GM12873 (cell line): ENCODE results near the gene MAPK1IP1L.

ENCODE experiments used
- TF ChIP-seq, protein P1 (sequence below): IDR thresholded peaks from 2 replicates; pipeline ENCODE4 v1.5.1; 2012; ENCODE audit warnings: low read depth, mild to moderate bottlenecking, moderate library complexity, low read length, control low read depth; ENCODE audit not compliant: insufficient read depth; ENCODE audit errors: missing control alignments

The MAPK1IP1L gene

DNA sequence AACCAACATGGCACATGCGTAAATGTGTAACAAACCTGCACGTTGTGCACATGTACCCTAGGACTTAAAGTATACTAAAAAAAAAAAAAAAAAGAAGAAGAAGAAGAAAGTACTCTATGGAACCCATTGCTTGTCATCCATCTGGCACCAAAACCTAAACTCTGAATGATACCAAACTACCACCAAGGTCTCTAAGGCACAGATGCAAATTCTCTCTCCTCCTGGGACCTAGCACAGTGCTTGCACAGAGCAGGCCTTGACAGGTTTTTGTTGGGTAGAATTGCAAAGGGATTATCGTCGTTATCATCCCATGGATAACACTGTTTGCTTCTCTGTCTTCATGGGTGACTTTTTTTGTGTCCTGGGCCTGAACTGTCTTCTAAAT, 64.4 kb downstream of the MAPK1IP1L start:
- TF ChIP-seq, protein P1, sequence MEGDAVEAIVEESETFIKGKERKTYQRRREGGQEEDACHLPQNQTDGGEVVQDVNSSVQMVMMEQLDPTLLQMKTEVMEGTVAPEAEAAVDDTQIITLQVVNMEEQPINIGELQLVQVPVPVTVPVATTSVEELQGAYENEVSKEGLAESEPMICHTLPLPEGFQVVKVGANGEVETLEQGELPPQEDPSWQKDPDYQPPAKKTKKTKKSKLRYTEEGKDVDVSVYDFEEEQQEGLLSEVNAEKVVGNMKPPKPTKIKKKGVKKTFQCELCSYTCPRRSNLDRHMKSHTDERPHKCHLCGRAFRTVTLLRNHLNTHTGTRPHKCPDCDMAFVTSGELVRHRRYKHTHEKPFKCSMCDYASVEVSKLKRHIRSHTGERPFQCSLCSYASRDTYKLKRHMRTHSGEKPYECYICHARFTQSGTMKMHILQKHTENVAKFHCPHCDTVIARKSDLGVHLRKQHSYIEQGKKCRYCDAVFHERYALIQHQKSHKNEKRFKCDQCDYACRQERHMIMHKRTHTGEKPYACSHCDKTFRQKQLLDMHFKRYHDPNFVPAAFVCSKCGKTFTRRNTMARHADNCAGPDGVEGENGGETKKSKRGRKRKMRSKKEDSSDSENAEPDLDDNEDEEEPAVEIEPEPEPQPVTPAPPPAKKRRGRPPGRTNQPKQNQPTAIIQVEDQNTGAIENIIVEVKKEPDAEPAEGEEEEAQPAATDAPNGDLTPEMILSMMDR: no peak

DNA sequence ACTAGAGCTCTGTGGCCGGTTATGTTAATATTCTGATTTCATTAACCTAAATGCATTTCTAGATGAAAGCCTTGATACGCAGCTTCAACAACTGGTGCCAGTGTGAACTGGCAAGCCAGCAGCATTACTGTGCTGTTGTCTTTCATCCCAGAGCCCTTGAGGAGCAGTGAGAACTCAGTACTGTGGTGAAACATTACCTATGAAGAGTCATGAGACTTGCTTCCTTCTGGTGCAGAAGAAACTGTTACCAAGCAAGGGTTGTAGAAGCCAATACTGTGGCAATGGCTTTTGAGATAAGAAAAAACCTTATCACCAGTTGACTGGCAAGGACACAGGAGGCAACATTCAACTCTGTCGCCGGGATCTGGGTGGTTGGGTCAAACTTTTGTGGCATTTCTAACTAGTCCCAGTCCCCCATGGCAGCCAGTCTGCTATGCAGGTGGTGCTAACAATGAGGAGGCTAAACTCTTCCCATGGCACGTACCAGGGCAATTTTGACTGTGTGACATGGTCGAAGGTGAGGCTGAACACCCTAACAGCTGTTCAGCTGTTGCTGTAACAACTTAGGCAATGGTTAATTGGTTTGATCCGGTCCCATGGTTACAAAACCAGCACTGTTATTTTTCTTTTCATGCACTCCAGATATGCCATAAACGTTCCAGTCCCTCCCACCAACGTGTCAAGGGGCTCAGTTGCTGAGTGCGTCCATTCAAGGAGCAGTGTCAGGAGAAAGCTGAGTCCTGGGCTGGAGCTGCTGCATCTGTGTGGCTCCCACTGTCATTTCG, 65.0 kb downstream of the MAPK1IP1L start:
- TF ChIP-seq, protein P1: no peak

- TF ChIP-seq, protein P1: no peak
These were observed 66.5 kb downstream of the MAPK1IP1L start for GRCh38 chr14:55117803-55118441.

DNA sequence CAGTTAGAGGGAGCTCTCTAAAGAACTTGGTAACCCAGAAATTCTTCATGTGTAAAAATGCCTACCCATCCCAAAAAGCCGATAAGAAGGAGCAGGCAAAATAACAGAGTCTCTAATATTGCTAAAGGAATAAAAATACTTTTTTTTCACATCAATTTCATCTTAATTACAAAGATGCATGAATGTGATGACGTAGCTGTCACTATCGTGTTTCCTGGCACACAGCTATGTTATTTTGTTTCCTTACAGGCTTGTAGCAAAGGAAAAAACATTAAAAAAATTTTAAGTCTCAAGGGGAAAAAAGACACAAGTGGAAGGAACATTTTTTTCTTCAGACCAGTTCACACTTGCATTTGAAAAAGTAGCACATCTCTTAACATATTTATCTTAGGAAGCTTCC, 67.3 kb downstream of the MAPK1IP1L start:
- TF ChIP-seq, protein P1: no peak
